GM23338 (cell line): ENCODE measurements around the gene KATNAL1. TPM values are rescaled to one million over a fixed set of nuclear protein-coding genes. Genes with fewer than 3 reads are reported as not detected.

Experiments used
- ATAC-seq: fragments of 200-7000 bp; cut with Tn5 transposase; 3 replicates; pipeline ENCODE4 v1.9.1; 2020
- DNase-seq: peaks from one replicate; pipeline ENCODE4 v3.0.0-alpha.2; 2015; ENCODE audit warnings: low spot score
- H2AFZ ChIP-seq: fragments of 200-600 bp; sonication (generic); 2 replicates; pipeline ENCODE4 v1.8.0; 2016; ENCODE audit warnings: antibody characterized with exemption, mild to moderate bottlenecking, moderate library complexity
- H3F3A ChIP-seq: fragments of 200-600 bp; sonication (generic); replicated peaks from 2 replicates; pipeline ENCODE4 v1.8.0; 2017; ENCODE audit warnings: antibody characterized with exemption, mixed run types, low read depth
- H3K27ac ChIP-seq: fragments of 200-600 bp; sonication (generic); 2 replicates; pipeline ENCODE4 v1.6.1; 2016; ENCODE audit warnings: low read depth
- H3K27me3 ChIP-seq: fragments of 200-600 bp; sonication (generic); 2 replicates; pipeline ENCODE4 v1.8.0; 2016; ENCODE audit warnings: mild to moderate bottlenecking, mixed run types, moderate library complexity; ENCODE audit not compliant: insufficient read depth
- H3K36me3 ChIP-seq: fragments of 200-600 bp; sonication (generic); 2 replicates; pipeline ENCODE4 v1.8.0; 2016; ENCODE audit warnings: mild to moderate bottlenecking; ENCODE audit not compliant: insufficient read depth
- H3K4me1 ChIP-seq: fragments of 200-600 bp; sonication (generic); 2 replicates; pipeline ENCODE4 v1.8.0; 2016; ENCODE audit warnings: mild to moderate bottlenecking, moderate library complexity; ENCODE audit not compliant: insufficient read depth
- H3K4me2 ChIP-seq: fragments of 200-600 bp; sonication (generic); 2 replicates; pipeline ENCODE4 v1.7.1; 2017; ENCODE audit warnings: mixed run types
- H3K4me3 ChIP-seq: fragments of 200-600 bp; sonication (generic); 2 replicates; pipeline ENCODE4 v1.6.1; 2016; ENCODE audit warnings: mixed run types
- H3K79me2 ChIP-seq: fragments of 200-600 bp; sonication (generic); replicated peaks from 2 replicates; pipeline ENCODE4 v1.8.0; 2017; ENCODE audit warnings: mild to moderate bottlenecking; ENCODE audit not compliant: insufficient read depth
- H3K9me2 ChIP-seq: fragments of 200-600 bp; sonication (generic); 2 replicates; pipeline ENCODE4 v1.8.0; 2017; ENCODE audit not compliant: insufficient read depth
- H4K20me1 ChIP-seq: fragments of 200-600 bp; sonication (generic); replicated peaks from 2 replicates; pipeline ENCODE4 v1.8.0; 2017; ENCODE audit warnings: mild to moderate bottlenecking; ENCODE audit not compliant: insufficient read depth
- H3K27ac Mint-ChIP-seq: 2 replicates; pipeline ENCODE4 v1.8.0; 2020; ENCODE audit warnings: inconsistent platforms, mild to moderate bottlenecking, moderate library complexity, mixed read lengths
- H3K27me3 Mint-ChIP-seq: 3 replicates; pipeline ENCODE4 v1.8.0; 2022; ENCODE audit warnings: low read depth, mild to moderate bottlenecking, moderate library complexity, mixed read lengths, inconsistent platforms; ENCODE audit not compliant: insufficient read depth, poor library complexity
- H3K36me3 Mint-ChIP-seq: 3 replicates; pipeline ENCODE4 v1.8.0; 2021; ENCODE audit warnings: low read depth, mild to moderate bottlenecking, inconsistent platforms, moderate library complexity, mixed read lengths
- H3K4me1 Mint-ChIP-seq: 3 replicates; pipeline ENCODE4 v1.8.0; 2020; ENCODE audit warnings: mild to moderate bottlenecking, inconsistent platforms, mixed read lengths
- H3K4me3 Mint-ChIP-seq: 3 replicates; pipeline ENCODE4 v1.8.0; 2021; ENCODE audit warnings: moderate library complexity, mild to moderate bottlenecking, inconsistent platforms, mixed read lengths
- H3K9me3 Mint-ChIP-seq: 3 replicates; pipeline ENCODE4 v1.8.0; 2020; ENCODE audit warnings: moderate library complexity, mild to moderate bottlenecking, inconsistent platforms, mixed read lengths
- ETS1 ChIP-seq: IDR thresholded peaks from 2 replicates; pipeline ENCODE4 v1.6.1; 2016; ENCODE audit warnings: antibody characterized with exemption
- EZH2phosphoT487 ChIP-seq: fragments of 200-600 bp; sonication (generic); IDR thresholded peaks from one replicate; pipeline ENCODE4 v1.8.1; 2018; ENCODE audit warnings: antibody characterized with exemption; ENCODE audit not compliant: unreplicated experiment
- STAT1 ChIP-seq: IDR thresholded peaks from one replicate; pipeline ENCODE4 v1.6.1; 2016; ENCODE audit warnings: antibody characterized with exemption; ENCODE audit not compliant: unreplicated experiment
- ZNF462 ChIP-seq: fragments of 250-450 bp; sonication (Bioruptor Pico); IDR thresholded peaks from 2 replicates; pipeline ENCODE4 v1.5.0; 2020; ENCODE audit warnings: mild to moderate bottlenecking, moderate library complexity
- polyA plus RNA-seq: library from polyadenylated mRNA; unstranded; fragments of >200 nt; fragmentation: Nextera tagmentation; extraction: Ambion mirVana; gene quantifications from 2 replicates; pipeline ENCODE4 v1.2.1, GENCODE V29; 2016
- total RNA-seq: library from RNA; depleted of rRNA; stranded (reverse); fragments of >200 nt; shearing (Covaris generic); gene quantifications from 2 replicates; pipeline ENCODE4 v1.2.3, GENCODE V29; 2014

Gene KATNAL1
- total and polyA plus RNA-seq, 2 experiments from 2014 or later, result 6.1 to 11.5 TPM

- Histone ChIP-seq H3K4me2 (no peak overlapping the region), H2AFZ (no peak overlapping the region), H3K4me1 (no peaks in the 10 kb centered on the region), H3K9me2 (no peaks in the 10 kb centered on the region), H3K27me3 (no peaks in the 10 kb centered on the region), H3K4me3 (no peak overlapping the region), H3K79me2 (no peaks in the 10 kb centered on the region), H3F3A (no peaks in the 10 kb centered on the region), H4K20me1 (no peaks in the 10 kb centered on the region), H3K27ac (no peak overlapping the region), H3K36me3 (peaks cover 3% of the 10 kb centered on the region; the same call in 1 of the 2 replicates)
- no peak for TF ChIP-seq ZNF462 (CRISPR knock-in tag)
- DNase-seq (no peak), ATAC-seq (no peak)
- no peak overlapping the region for H3K4me3 Mint-ChIP-seq
- H3K36me3 Mint-ChIP-seq, result peaks cover 30% of the 10 kb centered on the region; the same call in 2 of the 3 replicates
- peaks cover 15% of the 10 kb centered on the region; the same call in 2 of the 3 replicates for H3K9me3 Mint-ChIP-seq
- H3K27me3 Mint-ChIP-seq, result peaks cover 3% of the 10 kb centered on the region
- H3K4me1 Mint-ChIP-seq, result no peaks in the 10 kb centered on the region
- no peak overlapping the region for H3K27ac Mint-ChIP-seq
Measured at GRCh38 chr13:30247406-30247805, 59.9 kb downstream of the KATNAL1 start.

- Mint-ChIP-seq H3K4me3 (no peak overlapping the region), H3K27ac (no peak overlapping the region), H3K36me3 (peaks cover 3% of the 10 kb centered on the region; the same call in 2 of the 3 replicates), H3K9me3 (no peaks in the 10 kb centered on the region; the same call in 2 of the 3 replicates), H3K4me1 (no peaks in the 10 kb centered on the region), H3K27me3 (no peaks in the 10 kb centered on the region)
- DNase-seq, result no peak
- no peaks in the 10 kb centered on the region for H3F3A ChIP-seq
- no peak for TF ChIP-seq EZH2phosphoT487
- TF ChIP-seq ETS1, result no peak
- no peak for TF ChIP-seq ZNF462 (CRISPR knock-in tag)
- TF ChIP-seq STAT1, result no peak
- H3K27ac ChIP-seq, result no peak overlapping the region
- no peak overlapping the region for H2AFZ ChIP-seq
- H3K36me3 ChIP-seq, result no peaks in the 10 kb centered on the region
- H3K4me3 ChIP-seq, result no peak overlapping the region
- no peaks in the 10 kb centered on the region for H3K79me2 ChIP-seq
- H4K20me1 ChIP-seq, result no peaks in the 10 kb centered on the region
- H3K9me2 ChIP-seq, result no peaks in the 10 kb centered on the region
- H3K4me1 ChIP-seq, result no peaks in the 10 kb centered on the region
- no peak for ATAC-seq
- no peaks in the 10 kb centered on the region for H3K27me3 ChIP-seq
- no peak overlapping the region for H3K4me2 ChIP-seq
Measured at GRCh38 chr13:30241532-30241931, 65.8 kb downstream of the KATNAL1 start.
